Cardiac muscle cell (in vitro differentiated cells and primary cell): ENCODE results near the gene TIGD2. TPM values are rescaled to one million over a fixed set of nuclear protein-coding genes. Genes with fewer than 3 reads are reported as not detected.

Experiments used
- DNase-seq, 2 donors: peaks; one replicate each; pipeline versions ENCODE4 v3.0.0 to v3.0.0-alpha.2; 2010 to 2017; ENCODE audit warnings: low read depth in 1 of 2, low spot score in 1 of 2
- H3K27ac ChIP-seq: fragments of 200-600 bp; sonication (generic); 2 replicates; pipeline ENCODE4 v1.5.1; 2016
- H3K27me3 ChIP-seq: fragments of 200-600 bp; sonication (generic); 2 replicates; pipeline ENCODE4 v1.6.0; 2016; ENCODE audit warnings: control low read depth
- H3K36me3 ChIP-seq: fragments of 200-600 bp; sonication (generic); 2 replicates; pipeline ENCODE4 v1.5.1; 2016; ENCODE audit warnings: control low read depth
- H3K4me1 ChIP-seq: fragments of 200-600 bp; sonication (generic); 2 replicates; pipeline ENCODE4 v1.8.1; 2017; ENCODE audit warnings: low read depth, mild to moderate bottlenecking, mixed run types
- H3K4me3 ChIP-seq: fragments of 200-600 bp; sonication (generic); 2 replicates; pipeline ENCODE4 v1.5.1; 2016; ENCODE audit warnings: mild to moderate bottlenecking
- H3K9me3 ChIP-seq: fragments of 200-600 bp; sonication (generic); 2 replicates; pipeline ENCODE4 v1.5.1; 2017; ENCODE audit warnings: low read depth, mild to moderate bottlenecking, control low read depth
- CTCF ChIP-seq: IDR thresholded peaks from 2 replicates; pipeline ENCODE4 v1.5.1; 2012; ENCODE audit warnings: low read depth, mild to moderate bottlenecking, low read length
- polyA plus RNA-seq: library from polyadenylated mRNA; unstranded; fragments of >200 nt; fragmentation: Nextera tagmentation; extraction: Ambion mirVana; gene quantifications from 2 replicates; pipeline ENCODE4 v1.2.1, GENCODE V29; 2016
- total RNA-seq: library from RNA; depleted of rRNA; stranded (reverse); fragments of >200 nt; gene quantifications from 2 replicates; pipeline ENCODE4 v1.2.3, GENCODE V29; 2016

TIGD2 gene
- total and polyA plus RNA-seq, 2 experiments from 2014 or later, result 5.4 to 14.0 TPM

GRCh38 chr4:89071311-89071710 is 40.0 kb upstream of the TIGD2 start:
- no peak for TF ChIP-seq CTCF
- no peaks in the 10 kb centered on the region for H3K27me3 ChIP-seq
- no peak overlapping the region for H3K4me3 ChIP-seq
- H3K9me3 ChIP-seq, result no peaks in the 10 kb centered on the region
- no peaks in the 10 kb centered on the region for H3K4me1 ChIP-seq
- DNase-seq, result no peak
- no peaks in the 10 kb centered on the region for H3K36me3 ChIP-seq
- no peak overlapping the region for H3K27ac ChIP-seq

- Histone ChIP-seq H3K9me3 (no peaks in the 10 kb centered on the region), H3K36me3 (no peaks in the 10 kb centered on the region), H3K4me3 (no peak overlapping the region), H3K27me3 (no peaks in the 10 kb centered on the region), H3K4me1 (no peaks in the 10 kb centered on the region), H3K27ac (no peak overlapping the region)
- DNase-seq, result no peak
- TF ChIP-seq CTCF, result no peak
These were observed 38.4 kb upstream of the TIGD2 start for GRCh38 chr4:89072921-89073320.

GRCh38 chr4:89077761-89078160 is 33.6 kb upstream of the TIGD2 start:
- no peaks in the 10 kb centered on the region for H3K4me1 ChIP-seq
- no peak for TF ChIP-seq CTCF
- H3K9me3 ChIP-seq, result no peaks in the 10 kb centered on the region
- H3K36me3 ChIP-seq, result no peaks in the 10 kb centered on the region
- no peak overlapping the region for H3K27ac ChIP-seq
- H3K4me3 ChIP-seq, result no peak overlapping the region
- no peak for DNase-seq
- H3K27me3 ChIP-seq, result no peaks in the 10 kb centered on the region

- H3K27ac ChIP-seq, result no peak overlapping the region
- no peaks in the 10 kb centered on the region for H3K36me3 ChIP-seq
- H3K4me1 ChIP-seq, result no peaks in the 10 kb centered on the region
- no peaks in the 10 kb centered on the region for H3K27me3 ChIP-seq
- no peak for TF ChIP-seq CTCF
- no peak for DNase-seq
- H3K9me3 ChIP-seq, result no peaks in the 10 kb centered on the region
- no peak overlapping the region for H3K4me3 ChIP-seq
These were observed 33.0 kb upstream of the TIGD2 start for GRCh38 chr4:89078300-89078699.

- H3K27ac ChIP-seq, result no peak overlapping the region
- H3K4me3 ChIP-seq, result no peak overlapping the region
- H3K4me1 ChIP-seq, result no peaks in the 10 kb centered on the region
- H3K27me3 ChIP-seq, result no peaks in the 10 kb centered on the region
- no peaks in the 10 kb centered on the region for H3K36me3 ChIP-seq
- no peak for DNase-seq
- TF ChIP-seq CTCF, result no peak
- no peaks in the 10 kb centered on the region for H3K9me3 ChIP-seq
These were observed 12.3 kb upstream of the TIGD2 start for GRCh38 chr4:89099034-89099433.

GRCh38 chr4:89099471-89099870 is 11.9 kb upstream of the TIGD2 start:
- DNase-seq, result no peak
- Histone ChIP-seq H3K9me3 (no peaks in the 10 kb centered on the region), H3K36me3 (no peaks in the 10 kb centered on the region)

More at GRCh38 chr4:89099471-89099870, 11.9 kb upstream of the TIGD2 start:
- H3K4me3 ChIP-seq, result no peak overlapping the region
- H3K27me3 ChIP-seq, result no peaks in the 10 kb centered on the region
- TF ChIP-seq CTCF, result no peak
- no peak overlapping the region for H3K27ac ChIP-seq
- no peaks in the 10 kb centered on the region for H3K4me1 ChIP-seq
